ENCODE data around the gene DOCK2. TPM values are rescaled to one million over a fixed set of nuclear protein-coding genes. Genes with fewer than 3 reads are reported as not detected.
"Not testable (repeated sequence)": the region's sequence is repeated elsewhere in the genome, so short reads cannot be mapped to it uniquely, and the experiment has no call there.

The DOCK2 gene
- total RNA-seq, 1 experiment from 2014 or later = 1.4 TPM

- Histone ChIP-seq H3K27ac (ENCODE audit: low read length) (no peak overlapping the region), H3K9me3 (ENCODE audit: control insufficient read depth, insufficient read depth, low read depth, low read length) (peaks cover 8% of the 10 kb centered on the region; the same call in 1 of the 2 replicates), H3K4me3 (ENCODE audit: low read depth in 2 of 2, low read length in 2 of 2) (no peak overlapping the region), H3K4me1 (ENCODE audit: control insufficient read depth, insufficient read depth, low read length) (no peaks in the 10 kb centered on the region), H3K27me3 (ENCODE audit: control insufficient read depth, insufficient read depth, low read length) (no peaks in the 10 kb centered on the region), H3K36me3 (ENCODE audit: control insufficient read depth, insufficient read depth, low read length) (no peaks in the 10 kb centered on the region)
- ATAC-seq = no peak
- in situ Hi-C loops (cut with HindIII; ENCODE audit: low pct_unique_long_range_greater_than_20kb, low sequenced_read_pairs) (no loop called here), intact Hi-C loops (cut with micrococcal nuclease; ENCODE audit: unreplicated experiment) (no loop called here)
- POLR2A ChIA-PET = no interaction called here
- no peak for TF ChIP-seq REST (IDR thresholded peaks at IDR 0.05; ENCODE audit: insufficient read depth in 1 of 2, low read depth in 2 of 2, low read length in 1 of 2)
- no peak for TF ChIP-seq SIN3A (IDR thresholded peaks at IDR 0.05; ENCODE audit: borderline replicate concordance, insufficient read depth, low read depth, low read length)
- no peak for TF ChIP-seq TCF7L2 (IDR thresholded peaks at IDR 0.05; ENCODE audit: low read depth, low read length)
- no peak for TF ChIP-seq CTCF (IDR thresholded peaks at IDR 0.05)
- TF ChIP-seq POLR2AphosphoS5 (IDR thresholded peaks at IDR 0.05; ENCODE audit: low read depth, low read length) = no peak
- no TSS peak for BruUV-seq (replicated peaks)
- DNase-seq (ENCODE audit: low read depth, low spot score) = no peak
- CTCF ChIA-PET = no interaction called here
Observed at GRCh38 chr5:169610606-169611005, 26.5 kb upstream of the DOCK2 start.

GRCh38 chr5:169615561-169615960 is 21.5 kb upstream of the DOCK2 start:
- Histone ChIP-seq H3K4me3 (ENCODE audit: low read depth in 2 of 2, low read length in 2 of 2) (no peak overlapping the region), H3K36me3 (ENCODE audit: control insufficient read depth, insufficient read depth, low read length) (no peaks in the 10 kb centered on the region), H3K9me3 (ENCODE audit: control insufficient read depth, insufficient read depth, low read depth, low read length) (peaks cover 8% of the 10 kb centered on the region; the same call in 1 of the 2 replicates), H3K27ac (ENCODE audit: low read length) (no peak overlapping the region), H3K27me3 (ENCODE audit: control insufficient read depth, insufficient read depth, low read length) (no peaks in the 10 kb centered on the region), H3K4me1 (ENCODE audit: control insufficient read depth, insufficient read depth, low read length) (no peaks in the 10 kb centered on the region)
- intact Hi-C loops (cut with micrococcal nuclease; ENCODE audit: unreplicated experiment) = no loop called here
- ChIA-PET CTCF (no interaction called here), POLR2A (interaction anchor here (0.7 kb wide), 1 partner anchor 9 kb away, joined by 3 read pairs; no protein-coding TSS in a partner anchor)
- in situ Hi-C loops (cut with HindIII; ENCODE audit: low pct_unique_long_range_greater_than_20kb, low sequenced_read_pairs) = no loop called here
- TF ChIP-seq SIN3A (IDR thresholded peaks at IDR 0.05; ENCODE audit: borderline replicate concordance, insufficient read depth, low read depth, low read length) (no peak), POLR2AphosphoS5 (IDR thresholded peaks at IDR 0.05; ENCODE audit: low read depth, low read length) (no peak), REST (IDR thresholded peaks at IDR 0.05; ENCODE audit: insufficient read depth in 1 of 2, low read depth in 2 of 2, low read length in 1 of 2) (no peak), CTCF (IDR thresholded peaks at IDR 0.05) (no peak)
- ATAC-seq (no peak), DNase-seq (ENCODE audit: low read depth, low spot score) (no peak)
- BruUV-seq (replicated peaks) = no TSS peak

- H3K9me3 ChIP-seq (ENCODE audit: control insufficient read depth, insufficient read depth, low read depth, low read length); H3K4me1 ChIP-seq (ENCODE audit: control insufficient read depth, insufficient read depth, low read length); intact Hi-C loops (cut with micrococcal nuclease; ENCODE audit: unreplicated experiment); H3K36me3 ChIP-seq (ENCODE audit: control insufficient read depth, insufficient read depth, low read length); in situ Hi-C loops (cut with HindIII; ENCODE audit: low pct_unique_long_range_greater_than_20kb, low sequenced_read_pairs); H3K27ac ChIP-seq (ENCODE audit: low read length); H3K4me3 ChIP-seq (ENCODE audit: low read depth in 2 of 2, low read length in 2 of 2); ATAC-seq; H3K27me3 ChIP-seq (ENCODE audit: control insufficient read depth, insufficient read depth, low read length); BruUV-seq (replicated peaks); POLR2A ChIA-PET; DNase-seq (ENCODE audit: low read depth, low spot score); CTCF ChIA-PET: not testable (repeated sequence)
Observed at GRCh38 chr5:169624307-169624706, 12.8 kb upstream of the DOCK2 start.
